HEK293 (cell line): ENCODE results near the gene CTIF.

Experiments used
- CTCF ChIA-PET: fragments of 350-600 bp; formaldehyde crosslinking; extraction: SDS; loops from one replicate; lab custom pipeline; 2021; ENCODE audit warnings: antibody characterized with exemption; lab: Yijun Ruan, JAX
- POLR2A ChIA-PET: fragments of 300-600 bp; formaldehyde crosslinking; extraction: SDS; loops from one replicate; lab custom pipeline; 2020; ENCODE audit warnings: antibody characterized with exemption, inconsistent platforms; lab: Yijun Ruan, JAX
- H3K27ac ChIP-seq: fragments of 200-500 bp; sonication (Bioruptor generic); 2 replicates; pipeline ENCODE4 v1.5.1; 2014; ENCODE audit warnings: low read depth, low read length, control low read depth, inconsistent platforms; ENCODE audit errors: extremely low read depth
- H3K36me3 ChIP-seq, 2 experiments: fragments of 200-500 bp in 1 of 2; sonication (Bioruptor generic) in 1 of 2; 1 replicate in 1 of 2; 2 replicates in 1 of 2; pipeline ENCODE4 v1.5.1; 2014 to 2017; ENCODE audit warnings: inconsistent platforms in 2 of 2, low read length in 2 of 2; ENCODE audit not compliant: control insufficient read depth in 2 of 2, insufficient read depth in 1 of 2
- H3K4me1 ChIP-seq: fragments of 200-500 bp; sonication (Bioruptor generic); 2 replicates; pipeline ENCODE4 v1.5.1; 2014; ENCODE audit warnings: mild to moderate bottlenecking, low read length, inconsistent platforms; ENCODE audit not compliant: control insufficient read depth, insufficient read depth
- H3K4me3 ChIP-seq: 2 replicates; pipeline ENCODE4 v1.5.1; 2011; ENCODE audit warnings: low read depth, mild to moderate bottlenecking, control low read depth, low read length, moderate library complexity
- H3K9me3 ChIP-seq: fragments of 200-500 bp; sonication (Bioruptor generic); 2 replicates; pipeline ENCODE4 v1.5.1; 2014; ENCODE audit warnings: low read depth, low read length, inconsistent platforms; ENCODE audit not compliant: control insufficient read depth, insufficient read depth
- BCL11B ChIP-seq: fragments of 450-650 bp; formaldehyde crosslinking; IDR thresholded peaks from 2 replicates; pipeline ENCODE4 v1.5.1; 2016; ENCODE audit warnings: low read depth, missing biosample characterization, missing genetic modification characterization
- BCL6B ChIP-seq: fragments of 450-650 bp; formaldehyde crosslinking; IDR thresholded peaks from 2 replicates; pipeline ENCODE4 v1.5.1; 2017; ENCODE audit warnings: missing biosample characterization, missing genetic modification characterization
- CTCF ChIP-seq: fragments of 450-650 bp; formaldehyde crosslinking; IDR thresholded peaks from 2 replicates; pipeline ENCODE4 v1.5.1; 2016; ENCODE audit warnings: missing biosample characterization, missing genetic modification characterization
- EGR2 ChIP-seq: fragments of 450-650 bp; formaldehyde crosslinking; IDR thresholded peaks from 2 replicates; pipeline ENCODE4 v1.5.1; 2016; ENCODE audit warnings: low read depth, missing biosample characterization, missing genetic modification characterization
- GLIS2 ChIP-seq: fragments of 450-650 bp; formaldehyde crosslinking; IDR thresholded peaks from 2 replicates; pipeline ENCODE4 v1.5.1; 2016; ENCODE audit warnings: missing biosample characterization, missing genetic modification characterization
- HOXD13 ChIP-seq: sonication (generic); formaldehyde crosslinking; IDR thresholded peaks from 2 replicates; pipeline ENCODE4 v1.8.0; 2022; ENCODE audit warnings: missing genetic modification reagents, borderline replicate concordance
- KLF1 ChIP-seq: fragments of 450-650 bp; formaldehyde crosslinking; IDR thresholded peaks from 2 replicates; pipeline ENCODE4 v1.5.1; 2016; ENCODE audit warnings: missing biosample characterization, missing genetic modification characterization
- ZFHX2 ChIP-seq: fragments of 450-650 bp; formaldehyde crosslinking; conservative IDR thresholded peaks from 2 replicates; pipeline ENCODE4 v1.5.1; 2016; ENCODE audit warnings: missing biosample characterization, missing genetic modification characterization
- ZIC2 ChIP-seq: fragments of 450-650 bp; formaldehyde crosslinking; IDR thresholded peaks from 2 replicates; pipeline ENCODE4 v1.5.1; 2016; ENCODE audit warnings: missing biosample characterization, missing genetic modification characterization
- ZNF138 ChIP-seq: fragments of 450-650 bp; formaldehyde crosslinking; IDR thresholded peaks from 2 replicates; pipeline ENCODE4 v1.5.1; 2016; ENCODE audit warnings: missing biosample characterization, missing genetic modification characterization, borderline replicate concordance
- ZNF202 ChIP-seq: fragments of 450-650 bp; formaldehyde crosslinking; IDR thresholded peaks from 2 replicates; pipeline ENCODE4 v1.5.1; 2016; ENCODE audit warnings: missing biosample characterization, missing genetic modification characterization, borderline replicate concordance
- ZNF510 ChIP-seq: fragments of 450-650 bp; formaldehyde crosslinking; IDR thresholded peaks from 2 replicates; pipeline ENCODE4 v1.5.1; 2018; ENCODE audit warnings: mild to moderate bottlenecking, missing genetic modification characterization, missing biosample characterization; ENCODE audit not compliant: insufficient replicate concordance
- ZNF518A ChIP-seq: fragments of 450-650 bp; formaldehyde crosslinking; conservative IDR thresholded peaks from 2 replicates; pipeline ENCODE4 v1.5.1; 2016; ENCODE audit warnings: low read depth, missing biosample characterization, missing genetic modification characterization
- ZNF580 ChIP-seq: fragments of 450-650 bp; formaldehyde crosslinking; IDR thresholded peaks from 2 replicates; pipeline ENCODE4 v1.5.1; 2016; ENCODE audit warnings: missing biosample characterization, missing genetic modification characterization
- ZNF596 ChIP-seq: fragments of 450-650 bp; IDR thresholded peaks from 2 replicates; pipeline ENCODE4 v1.5.0; 2018; ENCODE audit warnings: missing biosample characterization, mild to moderate bottlenecking, missing genetic modification characterization, moderate library complexity
- ZNF747 ChIP-seq: fragments of 450-650 bp; formaldehyde crosslinking; IDR thresholded peaks from 2 replicates; pipeline ENCODE4 v1.5.1; 2016; ENCODE audit warnings: missing biosample characterization, missing genetic modification characterization
- ZNF768 ChIP-seq: fragments of 450-650 bp; formaldehyde crosslinking; IDR thresholded peaks from 2 replicates; pipeline ENCODE4 v1.5.1; 2018; ENCODE audit warnings: missing biosample characterization, mild to moderate bottlenecking, missing genetic modification characterization
- ZSCAN30 ChIP-seq: fragments of 450-650 bp; IDR thresholded peaks from 2 replicates; pipeline ENCODE4 v1.5.1; 2018; ENCODE audit warnings: missing biosample characterization, mild to moderate bottlenecking, missing genetic modification characterization, moderate library complexity

Gene CTIF

GRCh38 chr18:48896326-48896874 is 357.6 kb downstream of the CTIF start:
- TF ChIP-seq ZNF580 (peak; percentile 71), ZSCAN30 (tag by site-specific recombination) (no peak), HOXD13 (no peak), GLIS2 (tag by site-specific recombination) (0 out of 2 replicates have a peak, but pooled peaks have one; percentile 19), BCL6B (no peak)
- TF ChIP-seq, all 188 proteins: peak for 2
- Histone ChIP-seq H3K4me1 (peaks cover under 1% of the 10 kb centered on the region; the same call in 1 of the 2 replicates), H3K4me3 (no peak overlapping the region), H3K9me3 (no peaks in the 10 kb centered on the region), H3K36me3 (no peaks in the 10 kb centered on the region), H3K27ac (no peak overlapping the region)
- CTCF ChIA-PET: interaction anchor here (0.5 kb wide), 1 partner anchor 68 kb away, joined by 4 read pairs; no protein-coding TSS in a partner anchor
- POLR2A ChIA-PET: no interaction called here

GRCh38 chr18:48896875-48897511 is 358.2 kb downstream of the CTIF start:
- TF ChIP-seq BCL11B (tag by site-specific recombination) (no peak), EGR2 (tag by site-specific recombination) (peak; percentile 31; the same call in 1 of the 2 replicates), CTCF (tag by site-specific recombination) (peak; percentile 87), ZNF596 (no peak), ZFHX2 (0 out of 2 replicates have a peak, but pooled peaks have one; percentile 19), ZIC2 (tag by site-specific recombination) (peak; percentile 70), KLF1 (tag by site-specific recombination) (peak; percentile 85)
- Histone ChIP-seq H3K4me3 (no peak overlapping the region), H3K36me3 (no peaks in the 10 kb centered on the region), H3K9me3 (no peaks in the 10 kb centered on the region), H3K4me1 (peaks cover 6% of the 10 kb centered on the region), H3K27ac (no peak overlapping the region)
- CTCF ChIA-PET: interaction anchor here (0.5 to 1.3 kb wide), 4 partner anchors 14 to 110 kb away, joined by 3 to 4 read pairs (median 3); no protein-coding TSS in a partner anchor
- POLR2A ChIA-PET: interaction anchor here (0.5 to 1.8 kb wide), 2 partner anchors 19 to 202 kb away, joined by 3 to 4 read pairs; no protein-coding TSS in a partner anchor

GRCh38 chr18:48897531-48897930 is 358.7 kb downstream of the CTIF start:
- ChIA-PET CTCF (interaction anchor here (0.6 to 1.3 kb wide), 4 partner anchors 13 to 110 kb away, joined by 3 to 4 read pairs (median 3); no protein-coding TSS in a partner anchor), POLR2A (interaction anchor here (0.5 to 1.8 kb wide), 2 partner anchors 18 to 202 kb away, joined by 3 to 4 read pairs; no protein-coding TSS in a partner anchor)
- Histone ChIP-seq H3K4me1 (peaks cover 11% of the 10 kb centered on the region), H3K36me3 (no peaks in the 10 kb centered on the region), H3K27ac (no peak overlapping the region), H3K4me3 (no peak overlapping the region), H3K9me3 (no peaks in the 10 kb centered on the region)
- TF ChIP-seq ZNF747 (tag by site-specific recombination) (no peak), ZNF518A (no peak), ZNF138 (no peak), ZNF510 (tag by site-specific recombination) (no peak), ZNF202 (tag by site-specific recombination) (no peak), ZNF768 (tag by site-specific recombination) (no peak)
